Activated CD8-positive, alpha-beta memory T cell treated with anti-CD3 and anti-CD28 coated beads, Interleukin-2, amount 50 U/mL, for 24 hours (primary cell): ENCODE results near the gene ABHD17C.

Experiments
- DNase-seq: peaks from one replicate; pipeline ENCODE4 v3.0.0-alpha.2; 2020; ENCODE audit errors: extremely low read depth

ABHD17C gene

DNA sequence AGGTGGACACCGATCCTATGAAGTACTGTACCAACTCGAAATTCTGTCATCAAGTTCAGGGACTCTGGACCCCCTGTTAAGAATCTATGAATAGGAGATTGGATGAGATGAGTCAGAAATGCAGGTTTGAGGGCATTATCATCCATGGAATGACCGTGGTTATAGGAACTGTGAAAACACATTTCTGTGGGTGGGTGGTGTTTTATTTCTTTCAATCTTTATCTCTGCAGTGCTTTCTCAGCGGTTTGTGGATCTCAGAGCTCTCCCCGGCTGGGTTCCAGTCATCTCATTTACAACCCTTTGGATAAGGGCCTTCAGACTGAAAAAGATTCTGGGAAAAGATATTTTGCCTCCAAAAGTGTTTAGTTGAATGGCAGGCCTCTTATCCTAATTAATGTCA lies 5.4 kb upstream of the ABHD17C start:
- DNase-seq = no peak

DNA sequence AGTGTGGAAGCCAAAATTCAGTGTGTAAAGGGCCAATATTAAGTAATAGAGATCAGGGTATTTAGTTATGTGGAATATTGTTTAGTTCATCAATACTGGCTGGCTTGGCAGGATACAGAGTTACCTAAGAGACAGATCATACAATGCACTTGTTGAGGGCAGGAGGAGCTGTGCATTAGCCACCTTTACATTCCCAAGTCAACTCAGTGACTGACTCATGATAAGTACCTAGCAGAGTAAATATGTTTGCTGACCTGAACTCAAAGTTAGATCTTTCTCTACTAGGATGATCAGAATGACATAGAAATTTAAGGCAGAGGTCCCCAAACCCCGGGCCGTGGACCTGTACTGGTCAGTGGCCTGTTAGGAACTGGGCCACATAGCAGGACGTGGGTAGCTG lies 3.5 kb upstream of the ABHD17C start:
- no peak for DNase-seq

DNA sequence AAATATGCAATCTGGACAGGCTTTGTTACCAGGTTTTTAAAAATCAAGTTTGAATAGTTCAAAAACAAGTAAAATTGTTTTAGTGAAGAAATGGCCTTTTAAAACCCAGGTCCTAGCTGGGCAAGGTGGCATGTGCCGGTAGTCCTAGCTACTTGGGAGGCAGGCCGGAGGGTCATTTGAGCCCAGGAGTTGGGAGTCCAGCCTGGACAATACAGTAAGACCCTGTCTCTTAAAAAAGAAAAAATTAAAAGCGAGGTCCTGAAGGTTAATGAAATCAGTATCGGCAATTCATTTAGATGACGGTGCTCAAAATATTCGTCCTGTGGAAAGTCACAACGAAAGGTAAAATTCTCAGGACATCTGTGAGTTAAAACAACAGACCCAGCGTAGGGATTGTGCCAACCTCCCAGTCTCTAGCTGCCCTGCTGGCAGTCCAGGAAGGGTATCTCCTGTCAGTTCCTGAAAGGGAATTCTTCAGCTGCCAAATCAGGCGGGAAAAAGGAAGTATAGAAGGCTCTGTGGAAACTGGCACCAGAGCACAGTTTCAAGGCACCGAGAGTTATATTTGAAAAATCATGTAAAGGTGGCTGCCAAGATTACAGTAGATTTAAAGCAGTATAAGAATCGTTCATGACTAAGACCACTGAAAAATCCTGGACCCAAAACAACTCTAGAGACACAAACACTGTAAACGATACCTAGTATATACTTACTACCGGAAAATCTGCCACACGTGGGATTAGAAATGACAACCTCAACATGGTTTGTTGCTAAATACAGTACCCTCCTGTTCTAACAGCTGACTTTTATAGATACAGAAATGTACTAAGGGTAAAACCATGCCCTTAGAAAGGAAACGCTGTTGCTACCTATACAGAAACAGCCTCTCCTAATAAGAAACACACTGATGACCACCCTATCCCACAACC lies 1.2 kb upstream of the ABHD17C start:
- DNase-seq = no peak

DNA sequence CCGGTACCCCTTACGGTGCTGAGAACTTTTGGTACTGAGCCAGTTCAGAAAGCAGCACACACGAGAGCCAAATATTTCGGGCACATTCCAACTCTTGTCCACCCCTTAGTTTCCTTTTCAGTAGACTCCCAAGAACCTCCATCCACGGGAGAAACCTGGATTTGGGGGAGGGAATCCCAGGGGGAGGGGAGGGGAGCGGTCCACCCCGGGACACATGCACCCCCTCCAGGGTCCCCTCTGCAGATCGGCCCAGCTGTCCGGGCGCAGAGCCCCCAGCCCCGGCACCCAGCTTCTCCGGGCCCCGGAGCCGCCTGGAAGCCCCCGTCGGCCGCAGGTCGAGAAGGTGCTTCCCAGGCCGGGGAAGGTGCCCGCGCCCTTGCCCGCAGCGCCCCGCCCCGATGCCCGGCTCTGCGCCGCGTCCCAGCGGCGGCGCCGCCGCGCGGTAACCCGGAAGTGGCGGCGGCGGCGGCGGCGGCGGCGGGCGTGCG lies 455 bp upstream of the ABHD17C start:
- no peak for DNase-seq

DNA sequence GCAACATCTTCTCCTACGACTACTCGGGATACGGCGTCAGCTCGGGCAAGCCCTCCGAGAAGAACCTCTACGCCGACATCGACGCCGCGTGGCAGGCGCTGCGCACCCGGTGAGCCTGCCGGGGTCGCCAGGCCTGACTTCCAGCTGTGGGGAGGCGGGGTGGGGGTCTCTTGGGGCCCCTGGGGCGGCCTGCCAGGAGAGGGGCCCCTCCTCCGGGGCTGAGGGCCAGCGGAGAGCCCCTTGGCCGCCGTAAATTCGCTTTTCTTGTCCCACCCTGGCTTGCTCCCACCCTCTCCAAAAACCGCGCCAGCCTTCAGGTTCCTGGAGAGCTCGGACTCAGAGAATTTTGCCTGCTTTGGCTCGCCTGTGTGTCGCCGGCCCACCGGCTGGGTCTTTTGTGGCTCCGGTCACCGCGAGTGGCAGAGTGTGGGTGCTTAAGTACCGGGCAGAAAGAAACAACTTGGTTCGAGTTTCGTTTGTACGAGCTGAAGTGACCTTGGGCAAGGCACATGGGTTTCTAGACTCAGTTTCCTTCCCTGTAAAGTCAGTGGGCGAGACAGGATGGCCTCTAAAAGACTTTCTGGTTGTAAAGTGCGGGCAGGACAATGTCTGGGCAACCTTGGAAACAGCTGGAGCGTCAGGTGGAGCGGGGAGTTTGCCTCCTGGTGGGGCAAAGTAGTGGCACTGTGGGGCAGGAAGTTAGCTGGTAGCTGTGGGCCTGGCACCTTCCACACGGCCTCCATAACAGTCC lies 976 bp downstream of the ABHD17C start:
- DNase-seq = no peak

DNA sequence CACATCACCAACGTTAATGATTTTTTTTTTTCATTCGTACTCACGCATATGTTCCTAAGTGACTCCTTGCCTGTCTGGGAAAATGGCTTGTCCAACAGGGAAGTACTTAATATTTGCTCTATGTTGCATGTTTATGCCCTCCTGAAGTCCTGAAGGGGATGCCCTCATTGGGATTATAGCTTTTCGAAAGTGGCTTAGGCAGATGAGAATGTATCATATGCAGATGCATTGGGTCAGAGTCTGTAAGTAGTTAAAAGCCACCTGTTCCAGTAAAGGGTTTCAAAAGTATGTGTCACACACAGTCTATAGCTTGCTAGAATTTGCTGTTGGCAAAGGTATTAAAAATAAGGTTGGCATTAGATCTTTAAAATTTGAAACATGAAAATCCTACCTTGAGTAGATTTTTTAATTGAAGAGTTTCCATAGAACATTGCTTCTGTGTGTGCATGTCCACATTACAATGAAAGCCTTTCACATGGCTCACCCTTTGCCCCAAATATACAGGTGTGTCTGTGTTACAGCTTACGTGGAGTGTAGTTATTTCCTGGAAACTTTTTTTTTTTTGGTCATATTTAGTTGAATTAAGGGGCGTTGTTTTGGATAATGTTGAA lies 2.1 kb downstream of the ABHD17C start:
- DNase-seq = no peak

DNA sequence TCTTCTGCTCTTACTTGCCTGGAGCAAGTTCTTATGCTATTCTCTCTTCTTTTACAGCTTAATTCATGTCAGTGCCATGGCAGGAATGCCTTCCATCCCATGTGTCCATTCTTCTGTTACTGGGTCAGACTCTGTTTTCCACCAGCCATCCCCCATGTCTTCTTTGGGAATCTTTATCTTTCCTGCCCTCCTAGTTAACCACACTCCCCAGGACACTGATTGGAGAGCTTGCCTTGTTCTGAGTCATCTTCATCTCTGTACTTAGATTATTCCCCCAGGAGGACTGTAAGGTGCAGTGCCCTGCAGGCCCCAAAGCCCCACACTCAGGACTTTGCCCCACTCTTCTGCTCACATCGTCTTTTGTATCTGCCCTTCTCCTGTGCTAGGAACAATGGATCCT lies 3.6 kb downstream of the ABHD17C start:
- no peak for DNase-seq

DNA sequence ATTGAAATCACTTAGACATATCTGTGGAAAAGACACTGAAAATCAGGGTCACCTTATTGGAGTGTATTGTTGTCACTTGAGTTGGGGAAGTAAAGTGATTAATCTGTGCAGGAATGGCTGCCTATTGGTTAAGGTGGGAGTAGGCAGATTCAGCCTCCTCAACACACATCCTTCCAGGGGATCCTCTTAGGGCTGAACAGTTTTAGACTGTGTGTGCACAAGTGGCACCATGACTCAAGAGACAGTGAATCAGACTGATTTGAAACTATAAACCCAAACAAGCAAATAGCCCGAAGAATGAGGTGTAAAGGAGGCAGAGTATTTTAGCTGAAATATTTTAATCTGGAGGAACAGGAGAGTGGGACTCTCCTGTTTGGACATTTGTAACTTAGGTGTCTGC lies 4.9 kb downstream of the ABHD17C start:
- DNase-seq = no peak

DNA sequence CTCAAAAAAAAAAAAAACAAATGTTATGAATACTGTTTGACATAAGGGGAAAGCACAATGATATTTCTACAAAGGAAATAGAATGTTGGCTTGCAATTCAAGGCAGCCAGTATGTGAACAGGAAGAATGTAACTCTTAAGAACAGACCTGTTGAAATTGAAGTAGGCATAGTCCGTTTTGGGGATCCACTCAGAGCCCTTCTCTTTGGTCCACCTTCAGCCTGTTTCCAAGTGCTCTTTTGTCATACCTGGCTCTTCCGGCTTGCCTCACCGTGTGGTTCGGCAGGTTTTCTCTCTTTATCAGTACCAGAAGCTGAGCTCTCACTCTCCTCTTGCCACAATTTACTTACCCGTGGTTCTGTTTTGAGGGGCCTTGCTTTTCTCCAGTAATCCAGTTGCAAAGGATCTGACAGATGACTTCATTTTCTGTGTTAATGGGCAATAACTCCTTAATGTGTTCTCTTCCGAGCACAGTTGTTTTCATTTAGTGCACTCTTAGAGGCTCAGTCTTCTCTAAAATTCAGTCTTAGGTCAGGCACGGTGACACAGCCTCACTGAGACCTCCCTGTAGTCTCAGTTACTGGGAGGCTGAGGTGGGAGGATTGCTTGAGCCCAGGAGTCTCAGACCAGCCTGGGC lies 6.7 kb downstream of the ABHD17C start:
- DNase-seq = no peak

DNA sequence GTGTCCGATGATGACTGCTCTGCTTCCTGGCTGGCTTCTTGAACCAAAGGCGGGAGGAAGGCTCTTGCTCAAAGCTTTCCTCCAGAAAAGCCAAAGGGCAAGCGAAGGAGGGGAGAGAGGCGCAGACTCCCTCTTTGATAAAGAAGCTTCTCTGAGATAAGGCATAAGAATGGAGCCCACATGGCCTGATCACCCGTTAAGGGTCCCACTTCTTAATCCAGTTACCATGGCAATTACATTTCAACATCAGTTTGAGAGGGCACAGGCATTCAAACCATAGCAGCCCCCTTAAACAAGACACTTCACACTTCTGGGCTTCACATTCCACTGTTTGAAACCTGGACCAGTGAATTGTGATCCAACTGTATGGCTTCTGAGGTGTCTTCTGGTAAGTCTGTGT lies 8.0 kb downstream of the ABHD17C start:
- no peak for DNase-seq

DNA sequence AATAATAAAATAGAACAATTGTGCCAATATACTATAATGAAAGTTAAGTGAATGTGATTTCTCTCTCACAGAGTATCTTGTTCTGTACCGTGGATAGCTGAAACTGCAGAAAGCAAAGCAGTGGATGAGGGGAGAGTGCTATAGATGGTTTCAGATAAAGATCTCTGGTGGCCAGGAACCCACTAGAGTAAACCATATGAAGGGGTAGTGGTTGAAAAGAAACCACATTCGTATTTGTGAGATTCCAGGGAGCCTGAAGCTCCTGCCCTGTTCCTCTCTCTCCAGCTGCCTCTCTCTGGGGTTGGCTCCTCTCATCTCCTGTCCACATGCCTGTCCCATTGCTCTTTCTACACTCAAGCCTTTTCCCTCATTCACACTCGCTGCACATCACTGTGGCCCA lies 8.9 kb downstream of the ABHD17C start:
- DNase-seq = no peak

DNA sequence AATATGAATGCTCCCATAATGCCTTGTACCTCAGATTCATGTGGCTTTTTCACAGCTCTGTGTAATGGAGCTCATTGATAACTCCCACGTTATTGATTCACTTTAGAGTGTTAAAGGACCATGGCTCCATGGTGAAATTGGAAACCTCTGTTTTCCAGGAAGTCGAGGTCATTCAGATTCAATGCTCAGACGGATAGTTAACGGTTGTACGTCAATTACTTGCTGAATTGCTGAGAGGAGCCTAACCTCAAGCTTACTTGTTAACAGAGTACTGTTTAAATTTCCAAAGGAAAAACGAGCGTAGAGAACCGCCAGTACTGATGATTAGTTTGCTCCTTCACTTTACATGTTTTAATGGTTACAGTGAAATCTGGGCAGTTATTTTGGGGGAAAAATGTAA lies 11.1 kb downstream of the ABHD17C start:
- DNase-seq = no peak

DNA sequence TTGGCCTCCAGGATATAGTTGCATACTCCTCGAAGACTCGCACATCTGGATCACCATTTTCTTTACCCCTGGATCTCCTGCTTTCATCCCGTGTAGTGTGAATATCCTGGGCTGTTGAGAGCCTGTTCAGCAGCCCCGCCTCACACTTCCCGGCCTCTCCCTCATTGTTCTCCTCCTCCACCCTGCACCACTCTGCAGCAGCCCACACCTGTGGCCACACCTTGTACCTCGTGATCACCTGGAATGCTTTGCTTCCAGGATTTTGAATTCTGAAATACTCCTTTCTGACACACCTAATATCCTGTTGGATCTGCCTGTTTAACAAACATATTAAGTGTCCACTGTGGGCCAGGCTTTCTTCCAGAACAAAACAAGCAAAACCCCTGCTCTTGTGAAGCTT lies 14.4 kb downstream of the ABHD17C start:
- DNase-seq = no peak

DNA sequence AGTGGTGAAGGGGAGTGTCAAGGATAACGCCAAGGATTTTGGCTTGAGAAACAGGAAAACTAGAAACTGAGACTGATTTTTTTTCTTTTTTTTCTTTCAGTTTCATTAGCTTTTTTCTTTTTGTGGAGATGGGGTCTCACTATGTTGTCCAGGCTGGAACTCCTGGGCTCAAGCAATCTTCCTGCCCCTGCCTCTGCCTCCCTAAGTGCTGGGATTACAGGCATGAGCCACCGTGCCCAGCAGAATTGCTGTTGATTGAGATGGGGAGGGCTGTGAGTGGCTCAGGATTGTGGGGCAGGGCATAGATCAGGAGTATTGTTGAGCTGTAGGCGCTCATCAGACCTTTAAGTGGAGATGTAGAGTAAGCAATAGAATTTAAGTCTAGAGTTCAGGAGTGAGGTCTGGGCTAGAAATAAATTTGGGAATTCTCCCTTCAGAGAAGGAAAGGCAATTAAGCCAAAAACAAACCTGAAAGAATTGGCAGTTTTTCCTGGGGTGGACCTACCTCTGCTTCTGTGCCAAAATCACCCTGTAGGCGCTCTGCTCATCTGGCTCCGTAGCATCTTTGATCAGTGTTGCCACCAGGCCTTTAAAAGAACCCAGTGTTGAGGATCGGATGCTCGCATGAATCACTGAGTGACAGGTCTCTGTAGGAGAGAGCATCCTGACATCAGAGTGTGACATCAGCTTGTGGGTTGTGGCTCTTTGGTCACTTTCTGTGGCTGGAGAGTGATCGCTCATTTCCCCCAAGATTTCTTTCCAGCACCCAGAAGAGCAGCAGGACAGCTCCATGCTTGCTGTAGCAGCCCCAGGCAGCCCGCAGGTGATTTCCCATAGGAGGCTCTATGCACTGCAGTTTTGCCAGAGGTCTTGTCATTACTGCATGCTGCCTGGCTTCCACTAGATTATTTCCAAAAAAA lies 15.8 kb downstream of the ABHD17C start:
- no peak for DNase-seq

DNA sequence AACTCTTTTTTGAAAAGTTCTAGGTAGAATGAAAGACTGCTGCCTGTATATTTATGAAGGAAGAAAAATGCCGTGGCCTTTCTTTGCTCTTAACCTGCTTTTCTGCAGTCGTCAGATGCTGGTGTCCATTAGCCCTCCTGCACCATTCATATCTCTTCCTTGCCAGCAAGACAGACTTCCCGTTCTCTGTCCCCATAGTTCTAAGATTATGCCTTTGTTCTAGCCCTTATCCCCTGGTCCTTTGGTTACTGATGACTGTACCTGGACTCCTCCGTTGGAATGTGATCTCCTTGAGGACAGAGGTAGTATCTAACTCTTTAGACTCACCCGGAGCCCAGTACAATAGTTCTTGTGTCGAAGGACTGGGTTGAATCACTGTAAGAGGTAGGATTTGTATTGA lies 16.8 kb downstream of the ABHD17C start:
- no peak for DNase-seq

DNA sequence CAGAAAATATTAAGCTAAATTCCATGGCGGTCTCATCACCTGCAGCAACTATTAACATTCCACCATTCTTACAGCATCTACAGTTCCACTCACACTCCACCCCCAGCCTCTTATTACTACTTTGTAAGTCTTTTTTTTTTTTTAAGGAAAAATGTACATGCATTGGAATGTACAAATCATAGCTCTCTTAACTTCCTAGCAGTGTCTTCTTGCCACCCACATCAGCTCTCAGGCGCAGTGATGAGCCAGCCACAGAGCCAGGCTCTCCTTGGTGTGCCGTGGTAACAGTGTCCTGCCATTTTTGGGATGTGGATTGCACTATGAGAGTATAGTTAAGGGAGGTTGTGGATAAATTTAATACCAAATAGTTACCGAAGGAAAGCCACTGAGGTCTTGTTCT lies 17.8 kb downstream of the ABHD17C start:
- no peak for DNase-seq

DNA sequence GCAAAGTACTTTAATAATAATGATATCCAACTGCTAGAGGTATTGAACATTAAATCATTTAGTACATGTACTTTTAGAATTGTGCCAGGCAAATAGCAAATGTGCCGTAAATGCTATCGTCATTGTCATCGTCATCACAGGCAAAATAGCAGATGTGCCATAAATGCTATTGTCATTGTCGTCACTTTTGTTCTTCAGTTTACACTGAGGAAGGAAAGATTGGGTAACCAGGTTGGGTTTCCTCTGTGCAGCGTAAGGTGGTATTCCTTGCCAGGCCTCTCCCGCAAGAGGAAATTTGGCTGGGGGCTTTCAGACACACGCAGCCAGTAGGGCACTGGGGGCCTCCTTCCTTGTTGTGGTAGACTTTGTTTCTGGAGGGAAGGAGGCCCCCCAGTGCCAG lies 26.4 kb downstream of the ABHD17C start:
- no peak for DNase-seq

DNA sequence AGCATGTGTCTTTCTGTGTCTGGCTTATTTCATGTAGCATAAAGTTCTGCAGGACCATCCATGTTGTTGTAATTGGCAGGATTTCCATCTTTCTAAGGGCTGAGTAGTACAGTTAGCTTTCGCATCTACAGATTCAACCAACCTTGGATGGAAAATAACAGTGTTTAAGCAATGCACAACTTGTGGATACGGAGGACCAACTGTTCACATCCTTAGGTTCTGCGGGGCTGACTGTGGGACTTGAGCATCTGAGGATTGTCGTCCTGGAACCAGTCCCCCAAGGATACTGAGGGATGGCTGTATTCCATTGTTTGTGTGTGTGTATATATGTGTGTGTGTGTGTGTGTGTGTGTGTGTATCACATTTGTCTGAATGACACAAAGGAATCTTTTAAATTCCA lies 27.7 kb downstream of the ABHD17C start:
- DNase-seq = no peak

DNA sequence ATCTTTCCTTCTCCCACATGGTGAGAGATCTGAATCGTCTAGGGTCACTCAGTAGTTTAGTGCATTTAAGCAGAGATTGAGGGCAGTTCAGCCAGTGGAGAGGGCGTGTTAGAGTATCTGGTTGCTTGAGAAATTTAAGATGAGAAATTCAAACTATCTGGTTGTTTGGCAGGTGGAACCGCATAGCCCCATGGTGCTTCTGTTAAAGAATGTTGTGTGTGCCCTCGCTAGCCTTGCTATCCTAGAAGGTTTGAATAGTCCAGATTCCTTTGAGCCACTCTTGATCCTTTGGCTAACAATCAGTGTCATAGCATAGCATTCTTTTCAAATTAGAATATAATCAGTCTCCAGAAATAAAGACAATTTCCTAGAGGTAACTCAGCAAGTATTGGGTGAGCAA lies 32.1 kb downstream of the ABHD17C start:
- no peak for DNase-seq

DNA sequence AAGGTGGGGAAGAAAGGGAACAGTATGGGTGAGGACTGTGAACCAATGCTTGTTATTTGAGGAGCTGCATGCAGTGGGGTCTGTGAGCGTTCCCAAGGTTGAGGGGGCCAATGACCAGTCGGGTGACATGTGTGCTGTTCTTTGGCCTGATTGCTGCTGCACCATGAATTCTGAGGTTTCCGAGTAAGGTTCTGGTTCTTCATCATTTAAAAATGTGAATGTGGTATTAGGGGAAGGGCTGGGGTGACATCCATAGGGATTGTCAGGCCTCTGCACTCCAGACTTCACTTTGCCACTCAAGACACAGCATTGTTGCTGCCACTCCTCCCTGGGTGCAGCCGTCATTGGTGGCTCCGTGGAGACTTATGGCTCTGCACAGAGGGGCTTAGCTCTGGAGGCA lies 32.5 kb downstream of the ABHD17C start:
- no peak for DNase-seq

DNA sequence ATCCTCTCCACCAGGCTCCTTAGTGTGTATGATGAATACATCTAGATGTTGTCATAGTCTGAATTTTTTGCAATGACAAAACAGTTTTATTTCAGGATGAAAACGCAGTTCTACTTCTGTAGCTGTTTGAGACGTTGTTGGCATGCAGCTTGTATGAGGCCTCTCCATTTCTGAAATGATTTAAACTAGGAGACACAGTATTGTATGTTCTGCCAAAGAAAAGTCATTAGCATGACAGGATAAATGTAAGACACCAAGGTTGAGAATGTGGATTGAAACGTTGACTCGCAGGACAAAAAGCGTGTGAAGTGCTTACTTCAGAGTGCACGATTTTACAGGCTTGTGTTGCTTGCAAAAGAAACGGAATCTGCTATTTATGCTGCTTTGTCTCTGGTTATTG lies 35.3 kb downstream of the ABHD17C start:
- no peak for DNase-seq
